H1 (cell line): ENCODE measurements around the gene HGD. TPM values are rescaled to one million over a fixed set of nuclear protein-coding genes. Genes with fewer than 3 reads are reported as not detected.
"Not testable (repeated sequence)": the region's sequence is repeated elsewhere in the genome, so short reads cannot be mapped to it uniquely, and the experiment has no call there.

Source experiments
- CTCF ChIA-PET: fragments of 300-600 bp; sonication (Branson Sonifier 250); formaldehyde crosslinking; loops from one replicate; lab custom pipeline; 2021; ENCODE audit not compliant: partially characterized antibody; lab: Charles Lee
- POLR2A ChIA-PET: fragments of 300-600 bp; sonication (Branson Sonifier 250); formaldehyde crosslinking; loops from one replicate; lab custom pipeline; 2021; ENCODE audit warnings: inconsistent platforms; ENCODE audit not compliant: partially characterized antibody; lab: Charles Lee
- DNase-seq, 2 experiments: peaks; one replicate each; pipeline versions ENCODE4 v3.0.0 to v3.0.0-alpha.2; 2010 to 2022; ENCODE audit warnings: low spot score in 2 of 2, low read depth in 1 of 2, mixed read lengths in 1 of 2
- FAIRE-seq: peaks from 2 replicates; lab custom pipeline; 2011; peaks lifted over from hg19 to GRCh38; lab: Jason Lieb, UNC
- H2AFZ ChIP-seq: 2 replicates; pipeline ENCODE4 v1.8.1; 2012; ENCODE audit warnings: low read length, inconsistent platforms
- H2AK5ac ChIP-seq: 2 replicates; pipeline ENCODE4 v1.6.1; 2013; ENCODE audit warnings: low read depth, low read length
- H2BK120ac ChIP-seq: replicated peaks from 2 replicates; pipeline ENCODE3; 2013; ENCODE audit warnings: low read depth, low read length, inconsistent platforms
- H2BK12ac ChIP-seq: 2 replicates; pipeline ENCODE4 v1.6.1; 2013; ENCODE audit warnings: low read depth, low read length
- H2BK15ac ChIP-seq: 2 replicates; pipeline ENCODE4 v1.6.1; 2013; ENCODE audit warnings: low read length
- H2BK20ac ChIP-seq: 2 replicates; pipeline ENCODE4 v1.6.1; 2013; ENCODE audit warnings: low read length
- H2BK5ac ChIP-seq: 2 replicates; pipeline ENCODE4 v1.6.1; 2013; ENCODE audit warnings: low read depth, low read length
- H3K14ac ChIP-seq: 2 replicates; pipeline ENCODE4 v1.6.1; 2013; ENCODE audit warnings: inconsistent platforms; ENCODE audit not compliant: insufficient read length
- H3K18ac ChIP-seq: 2 replicates; pipeline ENCODE4 v1.6.1; 2013; ENCODE audit warnings: low read length; ENCODE audit errors: extremely low read depth
- H3K23ac ChIP-seq: 2 replicates; pipeline ENCODE4 v1.6.1; 2013; ENCODE audit warnings: inconsistent platforms; ENCODE audit not compliant: insufficient read length
- H3K23me2 ChIP-seq: 2 replicates; pipeline ENCODE4 v1.6.1; 2013; ENCODE audit warnings: low read depth, low read length
- H3K27ac ChIP-seq: 2 replicates; pipeline ENCODE4 v1.6.1; 2011; ENCODE audit warnings: low read depth, low read length, inconsistent platforms
- H3K27me3 ChIP-seq, 4 experiments: replicated peaks in 1 of 4; 1 replicate in 1 of 4; 2 replicates in 3 of 4; pipeline versions ENCODE4 v1.6.1 to v1.8.1; 2011 to 2013; ENCODE audit warnings: low read length in 3 of 4, mild to moderate bottlenecking in 3 of 4, inconsistent platforms in 2 of 4, mixed read lengths in 2 of 4, moderate library complexity in 1 of 4; ENCODE audit not compliant: control insufficient read depth in 3 of 4, insufficient read depth in 3 of 4; ENCODE audit errors: extremely low read depth in 1 of 4
- H3K36me3 ChIP-seq, 4 experiments: 2 replicates each; pipeline versions ENCODE4 v1.6.1 to v1.8.1; 2011 to 2013; ENCODE audit warnings: mild to moderate bottlenecking in 4 of 4, low read length in 3 of 4, moderate library complexity in 2 of 4, control low read depth in 1 of 4, inconsistent platforms in 1 of 4; ENCODE audit not compliant: insufficient read depth in 4 of 4, control insufficient read depth in 2 of 4
- H3K4ac ChIP-seq: replicated peaks from 2 replicates; pipeline ENCODE3; 2013; ENCODE audit warnings: low read length, low read depth, mixed read lengths, inconsistent platforms; ENCODE audit not compliant: insufficient read length
- H3K4me1 ChIP-seq, 4 experiments: replicated peaks in 1 of 4; 1 replicate in 1 of 4; 2 replicates in 3 of 4; pipeline versions ENCODE4 v1.6.1 to v1.8.1; 2011 to 2013; ENCODE audit warnings: low read length in 3 of 4, inconsistent platforms in 2 of 4, mixed read lengths in 1 of 4; ENCODE audit not compliant: insufficient read depth in 4 of 4, control insufficient read depth in 3 of 4
- H3K4me2 ChIP-seq, 2 experiments: 2 replicates each; pipeline versions ENCODE4 v1.6.1 to v1.8.1; 2011 to 2013; ENCODE audit warnings: low read depth in 2 of 2, low read length in 2 of 2, control low read depth in 1 of 2, inconsistent platforms in 1 of 2, mild to moderate bottlenecking in 1 of 2; ENCODE audit not compliant: insufficient read depth in 1 of 2
- H3K4me3 ChIP-seq, 4 experiments: fragments of 200-600, 300-600 bp in 1 of 4; sonication (generic), shearing (Covaris generic), sonication (Bioruptor Twin) in 1 of 4; 2 replicates each; pipeline versions ENCODE4 v1.5.1 to v1.8.1; 2011 to 2016; ENCODE audit warnings: low read length in 4 of 4, low read depth in 3 of 4, control low read depth in 2 of 4, inconsistent platforms in 2 of 4, mild to moderate bottlenecking in 2 of 4, mixed read lengths in 1 of 4, moderate library complexity in 1 of 4; ENCODE audit not compliant: insufficient read depth in 2 of 4; ENCODE audit errors: extremely low read depth in 1 of 4
- H3K56ac ChIP-seq: replicated peaks from 2 replicates; pipeline ENCODE3; 2013; ENCODE audit warnings: low read depth, mild to moderate bottlenecking, mixed read lengths, low read length, inconsistent platforms; ENCODE audit not compliant: insufficient read length
- H3K79me1 ChIP-seq: 2 replicates; pipeline ENCODE4 v1.6.1; 2013; ENCODE audit warnings: low read depth, low read length, control low read depth
- H3K79me2 ChIP-seq, 2 experiments: 2 replicates each; pipeline versions ENCODE4 v1.6.1 to v1.8.1; 2012 to 2013; ENCODE audit warnings: low read length in 2 of 2, mild to moderate bottlenecking in 2 of 2, inconsistent platforms in 1 of 2; ENCODE audit not compliant: insufficient read depth in 2 of 2, control insufficient read depth in 1 of 2
- H3K9ac ChIP-seq, 4 experiments: replicated peaks in 1 of 4; 1 replicate in 1 of 4; 2 replicates in 3 of 4; pipeline versions ENCODE4 v1.6.1 to v1.8.1; 2011 to 2013; ENCODE audit warnings: low read depth in 3 of 4, low read length in 3 of 4, control low read depth in 2 of 4, mild to moderate bottlenecking in 2 of 4, moderate library complexity in 2 of 4, inconsistent platforms in 1 of 4; ENCODE audit errors: extremely low read depth in 1 of 4
- H3K9me3 ChIP-seq, 2 experiments: 2 replicates each; pipeline versions ENCODE4 v1.6.1 to v1.8.1; 2012 to 2013; ENCODE audit warnings: mild to moderate bottlenecking in 2 of 2, moderate library complexity in 2 of 2, control low read depth in 1 of 2, inconsistent platforms in 1 of 2, low read depth in 1 of 2, low read length in 1 of 2, mixed read lengths in 1 of 2; ENCODE audit not compliant: insufficient read depth in 2 of 2
- H4K20me1 ChIP-seq, 2 experiments: replicated peaks in 1 of 2; 2 replicates each; pipeline versions ENCODE3 to v1.8.1; 2011 to 2013; ENCODE audit warnings: inconsistent platforms in 2 of 2, low read length in 2 of 2, mild to moderate bottlenecking in 1 of 2; ENCODE audit not compliant: insufficient read depth in 2 of 2, control insufficient read depth in 1 of 2
- H4K5ac ChIP-seq: 2 replicates; pipeline ENCODE4 v1.6.1; 2013; ENCODE audit warnings: low read length, low read depth, mixed read lengths, inconsistent platforms; ENCODE audit not compliant: insufficient read length
- H4K8ac ChIP-seq: 2 replicates; pipeline ENCODE4 v1.8.0; 2013; ENCODE audit warnings: mild to moderate bottlenecking, moderate library complexity, low read length, inconsistent platforms; ENCODE audit not compliant: insufficient read depth; ENCODE audit errors: extremely low read depth
- H4K91ac ChIP-seq: replicated peaks from 2 replicates; pipeline ENCODE3; 2013; ENCODE audit warnings: low read length, mixed read lengths, inconsistent platforms; ENCODE audit not compliant: insufficient read length
- CTBP2 ChIP-seq: IDR thresholded peaks from 2 replicates; pipeline ENCODE4 v1.7.0; 2011; ENCODE audit warnings: borderline replicate concordance, mild to moderate bottlenecking, moderate library complexity, mixed read lengths, low read length; ENCODE audit not compliant: insufficient read depth, insufficient read length
- WGBS, 2 experiments: shearing (Covaris generic) in 1 of 2; methylation state at CpG; one replicate each; pipeline versions ENCODE4 v1.1.6 to v1.1.7; 2013 to 2015; ENCODE audit warnings: low lambda C conversion rate in 2 of 2, mixed read lengths in 2 of 2, inconsistent platforms in 1 of 2, low coverage in 1 of 2, missing lambda C conversion rate in 1 of 2; ENCODE audit not compliant: insufficient replicate concordance in 2 of 2, insufficient coverage in 1 of 2, insufficient read length in 1 of 2; ENCODE audit errors: extremely low coverage in 1 of 2, missing lambda C conversion rate in 1 of 2; 5-methylcytosine and 5-hydroxymethylcytosine counted together
- polyA plus RNA-seq, 7 experiments: library from polyadenylated mRNA; depleted of rRNA in 3 of 7; stranded (reverse) in 5 of 7; unstranded in 2 of 7; fragments of >200 nt in 5 of 7; fragments of 200-250 nt in 2 of 7; gene quantifications; 1 replicate in 5 of 7; 2 replicates in 1 of 7; 4 replicates in 1 of 7; pipeline versions ENCODE4 v1.2.1 to v1.2.3, GENCODE V29; 2011 to 2013; ENCODE audit warnings: missing spikeins in 2 of 7, mixed read lengths in 2 of 7
- total RNA-seq: library from RNA; stranded (reverse); fragmentation: NEBNext Ultra II Directional; extraction: Animal tissue kit (Norgen Biotek cat#: 25700); gene quantifications from 2 replicates; pipeline ENCODE4 v1.2.1, GENCODE V29; 2021

The HGD gene
- total and polyA plus RNA-seq, 2 of the 8 experiments (the other 6 are each of a cell fraction or from before 2014, with no cell fraction given) = 0.11 TPM; not detected in 1

GRCh38 chr3:120622457-120622856 is 59.6 kb downstream of the HGD start (continued):
- TF ChIP-seq CTBP2 = no peak

- DNase-seq = not testable (repeated sequence)
- WGBS, 2 experiments = 88% methylated on average over 8 of the region's 8 CpGs; no CpG with 5 or more reads in 1 of the 2 experiments
Measured at GRCh38 chr3:120616745-120617144, 65.3 kb downstream of the HGD start.

More at GRCh38 chr3:120616745-120617144, 65.3 kb downstream of the HGD start:
- ChIA-PET POLR2A (interaction anchor here (1.1 kb wide), 1 partner anchor 21 kb away, joined by 4 read pairs; the partner anchor contains the start of gene NDUFB4), CTCF (interaction anchor here (0.9 kb wide), 1 partner anchor 18 kb away, joined by 3 read pairs; no protein-coding TSS in a partner anchor)
- H3K36me3 ChIP-seq, H2BK5ac ChIP-seq, H3K79me1 ChIP-seq, H3K23me2 ChIP-seq, H3K4me3 ChIP-seq, H2AFZ ChIP-seq, H3K4me1 ChIP-seq, H2AK5ac ChIP-seq, H3K14ac ChIP-seq, H3K27me3 ChIP-seq, H2BK20ac ChIP-seq, FAIRE-seq, H3K4me2 ChIP-seq, H4K91ac ChIP-seq, H3K23ac ChIP-seq, H2BK15ac ChIP-seq, H2BK120ac ChIP-seq, H3K18ac ChIP-seq, H3K79me2 ChIP-seq, H4K8ac ChIP-seq, H3K4ac ChIP-seq, H3K9me3 ChIP-seq, H2BK12ac ChIP-seq, H4K5ac ChIP-seq, H3K27ac ChIP-seq, H3K9ac ChIP-seq, H4K20me1 ChIP-seq, H3K56ac ChIP-seq: not testable (repeated sequence)
